GM21737 (cell line): ENCODE results near the gene SLC1A3.

Experiments used
- ATAC-seq: cut with Tn5 transposase; IDR thresholded peaks from one replicate; pipeline ENCODE4 v1.9.1; 2021; ENCODE audit warnings: mild to moderate bottlenecking, moderate library complexity; ENCODE audit not compliant: unreplicated experiment

SLC1A3 gene

DNA sequence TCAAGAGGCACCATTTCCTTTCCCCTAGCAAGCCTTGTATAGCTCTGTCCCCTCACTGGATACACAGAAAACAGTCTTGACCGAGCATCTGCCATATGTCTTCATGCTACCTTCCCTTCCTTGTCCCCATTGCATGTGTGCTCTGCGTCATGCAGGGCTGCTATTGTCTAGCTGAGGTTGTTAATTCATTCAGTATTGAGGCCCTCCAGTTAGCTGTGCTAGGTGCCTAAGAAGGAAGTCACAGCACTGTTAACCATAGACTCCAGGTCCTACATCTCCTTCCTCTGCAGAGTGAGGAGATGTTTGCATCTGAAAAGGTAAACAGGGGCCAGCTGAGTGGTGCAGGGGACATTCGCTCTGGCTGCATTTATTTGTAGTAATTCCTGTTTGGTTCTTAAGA lies 48.2 kb downstream of the SLC1A3 start:
- ATAC-seq: no peak

DNA sequence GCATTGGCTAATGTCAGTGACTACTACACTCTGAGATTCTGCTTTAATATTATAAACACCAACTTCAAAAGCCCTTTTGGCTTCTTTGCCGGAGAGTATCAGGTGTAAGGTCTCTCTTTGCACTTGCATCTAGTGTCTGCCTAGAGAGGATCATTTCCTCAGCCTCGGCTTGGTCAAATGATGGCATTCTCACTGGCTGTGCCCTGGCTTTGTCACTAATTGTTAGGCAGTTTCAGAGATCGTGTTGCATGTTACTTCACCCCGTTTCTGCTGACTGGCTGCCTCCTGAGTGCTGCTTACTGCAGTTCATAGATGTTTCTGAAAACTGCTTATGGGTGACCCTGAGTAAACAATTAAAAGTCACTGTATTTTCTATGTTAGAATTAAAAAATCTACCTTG lies 48.8 kb downstream of the SLC1A3 start:
- no peak for ATAC-seq

DNA sequence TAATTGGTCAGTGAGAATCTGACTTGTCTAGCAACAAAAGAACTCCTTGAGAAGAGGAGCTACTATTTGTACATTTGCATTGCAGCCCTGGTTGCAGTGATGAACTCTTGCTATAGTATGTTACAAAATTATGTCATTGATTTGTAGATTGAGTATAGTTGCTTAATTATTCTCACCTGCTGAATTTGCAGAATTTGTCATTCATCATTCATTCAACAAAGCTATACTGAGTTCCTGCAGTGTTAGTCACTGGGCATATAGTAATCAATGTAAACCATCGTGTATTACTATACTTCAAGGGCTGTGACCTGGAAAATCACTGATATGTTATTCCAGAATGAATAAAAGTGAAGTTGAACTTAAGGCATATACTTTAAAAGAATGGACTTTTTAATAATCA lies 50.1 kb downstream of the SLC1A3 start:
- ATAC-seq: no peak

DNA sequence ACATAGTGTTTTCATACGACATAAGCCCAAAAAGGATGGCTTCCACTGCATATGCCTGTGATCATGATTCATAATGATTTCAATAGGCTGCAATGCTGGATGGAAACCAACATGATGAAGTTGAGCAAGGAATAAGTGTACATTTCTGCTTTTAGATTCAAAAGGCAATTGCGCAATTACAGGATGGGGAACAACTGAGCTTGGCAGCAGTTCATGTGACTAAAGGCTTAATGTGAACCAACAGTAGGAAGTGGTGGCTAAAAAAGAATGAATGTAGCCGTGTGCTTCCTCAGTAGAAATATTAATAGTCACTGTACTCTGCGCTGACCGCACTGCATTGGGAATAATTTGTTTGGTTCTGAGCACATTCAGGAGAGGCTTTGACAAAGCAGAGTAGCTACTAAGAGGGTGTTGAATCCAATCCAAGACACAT lies 51.2 kb downstream of the SLC1A3 start:
- ATAC-seq: no peak

DNA sequence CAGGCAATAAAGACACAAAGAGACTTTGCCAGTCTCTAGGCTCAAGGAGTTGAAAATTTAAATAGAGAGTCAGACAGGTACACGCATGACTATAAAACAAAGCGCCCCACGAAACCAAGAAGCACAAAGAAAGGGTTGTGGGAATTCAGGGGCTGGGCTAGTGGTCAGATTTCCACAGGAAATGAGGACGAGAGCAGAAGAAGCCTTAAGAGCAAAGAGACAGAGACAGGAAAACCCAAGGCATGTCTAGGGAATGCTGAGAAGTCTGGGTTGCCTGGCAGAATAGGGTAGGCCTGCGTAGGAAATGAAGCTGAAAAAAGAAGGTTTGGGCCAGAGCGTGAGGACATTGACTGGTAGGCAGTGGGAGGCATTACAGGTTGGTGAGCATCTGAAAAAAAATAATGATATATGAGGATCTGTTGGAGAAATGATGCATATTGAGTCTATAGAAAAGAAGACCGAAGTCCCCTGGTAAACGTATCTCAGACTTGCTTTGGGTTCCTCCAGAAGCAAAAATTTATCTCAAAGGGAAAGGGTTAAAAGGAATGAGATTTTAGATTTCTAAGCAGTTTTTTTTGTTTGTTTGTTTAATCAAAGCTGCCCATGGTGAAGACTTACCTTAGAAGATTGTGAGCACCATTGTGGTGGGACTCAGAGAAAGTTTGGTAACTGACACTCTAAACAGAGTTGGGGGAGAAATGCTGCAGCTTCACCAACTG lies 51.8 kb downstream of the SLC1A3 start:
- no peak for ATAC-seq

DNA sequence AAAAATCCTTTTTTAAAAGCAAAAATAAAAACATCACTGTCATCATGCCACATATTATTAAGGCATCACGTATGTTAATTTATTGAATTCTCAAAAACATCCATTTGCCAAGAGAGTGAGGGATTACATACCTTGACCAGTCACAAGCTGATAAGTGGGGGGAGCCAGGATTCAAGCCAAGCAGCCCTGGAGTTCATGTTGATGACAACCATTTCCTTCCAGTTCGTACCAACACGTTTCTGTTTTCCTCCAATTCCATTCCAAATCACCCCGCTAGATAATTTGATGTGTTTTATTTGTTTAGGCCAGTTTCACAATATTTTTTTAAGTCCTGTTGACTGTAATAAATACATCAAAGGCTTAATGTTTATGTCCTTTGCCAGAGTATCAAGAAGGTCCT lies 53.0 kb downstream of the SLC1A3 start:
- ATAC-seq: no peak

DNA sequence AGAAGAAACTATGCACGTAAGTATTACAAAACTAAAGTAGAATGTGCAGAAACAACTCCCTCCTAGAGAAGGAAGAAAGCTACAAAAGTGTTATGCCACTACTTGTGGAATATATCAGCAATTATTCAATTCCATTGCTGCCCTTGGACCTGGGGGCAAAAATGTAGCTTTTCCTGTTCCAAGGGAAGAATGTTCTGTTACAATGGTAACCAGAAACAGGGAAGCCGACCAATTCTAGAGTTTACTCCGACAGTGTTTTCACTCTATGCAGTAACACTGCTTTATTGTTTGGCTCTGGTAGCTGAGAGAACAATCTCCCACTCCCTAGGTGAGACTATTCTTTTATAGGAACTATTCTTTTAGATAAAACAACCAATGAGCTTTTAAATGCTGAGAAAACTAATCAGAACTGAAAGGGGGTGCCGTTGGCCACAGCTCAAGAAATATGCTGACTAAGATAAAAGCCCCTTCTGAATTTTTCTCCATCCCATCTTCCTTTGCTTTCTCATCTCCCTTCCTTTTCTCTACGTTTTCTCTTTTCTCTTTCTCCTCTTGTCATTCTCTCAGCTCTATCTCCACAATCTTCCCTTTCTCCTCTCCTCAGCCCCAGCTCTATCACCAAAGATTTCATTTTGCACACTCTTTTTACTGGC lies 54.1 kb downstream of the SLC1A3 start:
- no peak for ATAC-seq

DNA sequence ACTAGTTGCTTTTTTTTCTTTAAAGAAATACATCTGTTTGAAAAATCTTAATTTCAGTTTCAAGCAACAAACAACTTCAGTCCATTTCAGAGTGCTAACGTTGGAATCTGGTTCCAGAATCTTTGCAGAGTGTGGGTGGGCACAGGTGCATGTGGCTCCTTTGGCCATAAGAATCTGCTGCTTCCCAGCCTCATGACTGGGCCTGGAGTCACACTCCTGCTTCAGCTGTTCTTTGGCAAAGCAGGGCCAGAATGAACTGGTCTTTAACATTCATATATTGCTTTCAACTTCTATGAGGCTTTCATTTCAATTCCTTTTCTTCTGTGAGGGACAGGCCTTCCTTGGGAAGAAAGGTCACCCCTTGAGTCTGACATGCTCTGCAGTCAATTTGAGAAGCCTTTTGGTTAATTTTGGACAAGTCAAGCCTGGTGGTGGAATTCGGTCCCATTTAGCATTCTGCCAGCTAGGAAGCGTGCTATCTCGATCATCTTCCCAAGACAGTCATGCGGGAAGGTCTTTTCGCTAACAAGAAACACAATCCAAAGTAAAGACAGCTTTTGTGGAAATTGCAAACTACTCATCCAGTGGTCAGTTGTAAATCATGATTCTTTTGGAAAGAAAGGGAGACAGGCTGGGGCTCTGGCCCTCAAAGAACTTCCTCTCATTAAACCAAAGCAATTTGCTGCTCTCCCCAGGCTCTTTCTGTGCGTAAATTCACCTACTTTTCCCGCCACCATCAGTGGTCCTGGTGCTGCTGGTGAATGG lies 55.2 kb downstream of the SLC1A3 start:
- ATAC-seq: no peak

DNA sequence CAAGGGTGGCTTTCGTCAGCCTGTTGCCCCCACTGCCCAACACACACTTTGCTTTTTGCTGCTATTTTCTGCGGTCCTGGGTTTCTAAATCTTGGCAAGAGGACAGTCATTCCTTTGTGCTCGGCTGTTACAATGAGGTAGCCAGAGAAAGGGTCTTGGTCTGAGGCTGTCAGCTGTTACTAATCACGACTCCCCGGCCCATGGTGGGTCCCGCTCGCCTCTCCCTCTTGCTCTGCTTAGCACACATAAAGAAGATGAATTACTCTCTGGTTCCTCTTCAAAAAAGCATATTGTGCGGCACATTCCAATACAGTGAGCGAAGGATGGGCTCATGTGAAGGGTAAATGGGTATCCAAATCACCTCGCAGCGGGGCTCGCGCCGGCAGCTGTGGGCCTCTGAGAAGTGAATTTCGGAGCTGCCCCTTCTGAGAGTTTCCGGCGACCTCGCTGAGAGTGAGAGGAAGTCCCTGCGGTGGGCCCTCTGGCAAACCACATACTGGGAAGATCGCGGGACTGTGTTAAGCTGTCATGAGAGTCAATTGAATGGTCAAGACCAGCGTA lies 56.0 kb downstream of the SLC1A3 start:
- ATAC-seq: no peak

DNA sequence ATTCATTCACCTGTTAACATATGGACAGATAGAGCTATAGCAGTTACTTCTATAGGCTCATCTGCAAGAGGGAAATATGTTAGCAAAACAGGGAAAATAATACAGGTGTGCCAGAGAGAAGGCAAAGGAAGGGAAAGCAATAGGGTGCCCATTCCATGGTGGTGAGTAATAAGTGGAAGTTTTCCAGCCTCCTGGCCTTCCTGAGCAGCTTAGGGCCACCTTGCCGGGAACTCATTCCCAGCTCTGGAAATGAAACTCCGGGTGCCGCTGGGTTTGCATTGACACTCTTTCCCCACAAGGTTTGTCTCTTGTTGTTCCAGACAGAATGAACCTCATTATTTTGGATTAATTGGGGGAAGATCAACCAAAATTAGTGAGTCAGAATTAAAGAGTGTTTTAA lies 58.4 kb downstream of the SLC1A3 start:
- no peak for ATAC-seq

DNA sequence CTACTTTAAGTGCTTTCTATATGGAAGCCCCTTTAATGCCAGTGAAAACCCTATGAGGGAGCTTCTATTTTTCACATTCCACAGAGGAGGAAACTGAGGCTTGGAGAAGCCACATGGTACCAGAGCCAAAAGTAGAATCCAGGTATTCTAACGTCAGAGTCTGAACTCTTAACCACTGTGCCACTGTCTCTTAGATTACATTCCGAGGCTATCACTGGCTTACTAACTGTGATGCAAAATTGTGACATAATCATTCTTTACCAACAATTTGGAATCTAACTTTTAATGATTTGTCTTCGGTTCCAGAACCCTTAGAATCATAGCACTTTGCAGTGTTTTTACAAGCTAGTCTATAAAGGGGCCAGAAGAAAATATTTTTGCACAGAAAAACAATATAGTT lies 59.2 kb downstream of the SLC1A3 start:
- no peak for ATAC-seq

DNA sequence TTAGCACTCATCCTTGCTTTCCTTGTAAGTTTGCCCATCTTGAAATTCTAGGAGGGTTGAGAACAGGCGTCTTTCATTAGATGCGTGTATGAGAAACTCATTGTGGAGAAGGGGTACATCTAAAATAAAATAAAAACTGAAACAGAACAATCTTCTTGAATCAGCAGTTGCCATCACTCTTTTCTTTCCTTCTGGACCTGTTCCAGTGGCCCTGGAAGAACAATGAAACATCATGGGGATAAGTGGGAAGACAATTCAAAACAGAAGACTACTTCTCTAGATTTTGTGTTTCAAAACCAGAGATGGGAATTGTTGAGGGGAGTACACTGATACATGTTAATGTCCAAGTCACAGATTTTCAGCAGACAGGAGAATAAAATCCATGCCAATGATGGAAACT lies 59.9 kb downstream of the SLC1A3 start:
- no peak for ATAC-seq

DNA sequence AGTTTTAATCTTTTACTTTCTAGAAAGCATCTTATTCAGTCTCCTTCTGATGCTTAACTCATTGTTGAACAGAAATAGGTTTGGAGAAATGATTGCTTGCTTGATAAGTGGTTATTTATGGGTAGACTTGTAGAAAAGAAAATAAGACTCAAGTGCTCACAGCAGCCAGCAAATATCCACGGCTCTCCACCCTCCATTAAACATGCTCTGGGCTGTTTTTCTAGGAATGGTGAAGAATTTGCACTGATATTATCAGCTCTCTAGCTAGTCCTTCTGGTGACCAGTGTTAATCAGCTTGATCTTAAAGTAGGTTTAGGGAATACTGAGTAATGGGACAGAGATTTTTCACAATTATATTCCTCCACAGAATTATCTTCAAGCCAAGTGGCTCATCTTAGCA lies 60.6 kb downstream of the SLC1A3 start:
- no peak for ATAC-seq

DNA sequence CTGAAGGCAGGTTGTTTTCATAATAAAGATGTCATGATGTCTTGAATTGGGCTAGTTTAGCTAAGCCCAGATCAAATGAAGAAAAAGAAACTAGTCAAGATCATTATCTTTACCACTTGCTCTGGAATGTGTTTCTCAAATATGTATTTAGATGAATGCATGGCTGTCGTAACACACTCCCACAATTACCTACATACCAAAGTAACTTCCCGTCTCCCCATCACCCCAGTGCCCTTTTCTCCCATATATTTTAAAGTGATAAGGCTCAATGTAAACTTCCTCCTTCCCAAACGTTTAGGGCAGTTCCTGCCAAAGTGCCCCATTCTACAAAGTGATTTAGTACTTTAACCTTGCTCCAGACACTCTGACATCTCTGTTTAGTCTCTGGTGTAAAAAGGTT lies 61.4 kb downstream of the SLC1A3 start:
- no peak for ATAC-seq

DNA sequence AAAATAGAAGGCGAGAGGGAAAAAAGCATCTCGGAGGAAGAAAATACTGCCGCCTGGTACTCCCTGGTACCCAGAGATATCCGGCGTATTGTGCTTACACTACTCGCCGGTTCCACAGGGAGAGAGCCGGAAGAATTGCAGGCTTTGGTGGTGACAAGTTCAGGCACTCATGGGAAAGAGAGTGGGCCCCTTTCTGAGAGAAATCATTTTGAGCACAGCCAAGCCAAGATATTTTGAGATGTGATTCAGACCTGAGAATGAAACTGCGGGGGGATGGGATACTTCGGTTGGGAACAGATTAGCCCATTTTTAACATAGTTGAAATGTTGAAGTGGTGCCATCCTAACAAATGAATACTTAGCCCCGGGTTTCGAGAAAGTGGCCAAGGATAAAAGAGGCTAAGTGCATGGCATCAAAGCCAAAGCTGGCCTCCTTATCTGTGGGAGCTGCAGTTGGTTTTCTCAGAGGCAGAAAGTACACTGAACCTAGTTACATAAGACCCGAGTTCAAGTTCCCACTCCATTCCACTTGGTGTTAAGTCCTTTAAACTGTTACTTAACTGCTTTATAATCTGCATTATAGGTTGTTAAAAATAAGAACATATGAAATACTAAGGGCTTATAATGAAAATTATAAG lies 62.7 kb downstream of the SLC1A3 start:
- no peak for ATAC-seq

DNA sequence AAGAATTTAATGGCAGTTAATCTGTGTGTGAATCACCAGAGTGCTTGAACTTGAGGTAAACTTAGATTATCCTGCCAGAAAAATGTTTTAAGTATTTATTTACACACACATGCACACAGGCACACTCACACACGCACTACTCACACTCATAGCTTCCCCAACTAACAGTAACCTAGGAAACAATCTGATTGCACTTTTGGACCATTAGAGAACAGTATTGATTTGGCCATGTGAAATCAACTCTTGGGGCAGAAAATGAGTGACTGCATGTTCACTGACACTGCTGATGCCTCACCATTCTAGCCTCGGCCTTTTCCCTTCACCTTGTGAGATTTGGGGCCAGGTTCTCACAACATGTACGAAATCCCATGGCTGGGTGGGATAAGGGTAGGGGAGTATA lies 64.1 kb downstream of the SLC1A3 start:
- ATAC-seq: no peak

DNA sequence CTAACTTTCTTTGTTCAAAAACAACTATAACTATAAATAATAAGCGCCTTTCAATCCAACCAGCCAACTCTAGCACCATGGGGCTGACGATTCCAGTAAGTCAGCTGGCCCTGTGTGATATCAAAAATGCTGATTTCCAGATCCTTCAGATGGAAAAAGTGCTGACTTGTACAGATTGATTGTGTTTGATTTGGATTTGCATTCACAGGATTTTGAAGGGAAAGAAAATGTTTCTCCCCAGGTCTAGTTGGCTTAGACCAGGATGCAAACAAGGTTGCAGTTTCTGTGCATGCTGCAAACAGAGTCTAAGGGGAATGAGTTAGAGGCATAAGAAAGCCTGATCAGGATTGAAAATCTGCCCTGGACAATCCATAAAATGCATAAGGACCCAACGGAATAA lies 68.9 kb downstream of the SLC1A3 start:
- no peak for ATAC-seq

DNA sequence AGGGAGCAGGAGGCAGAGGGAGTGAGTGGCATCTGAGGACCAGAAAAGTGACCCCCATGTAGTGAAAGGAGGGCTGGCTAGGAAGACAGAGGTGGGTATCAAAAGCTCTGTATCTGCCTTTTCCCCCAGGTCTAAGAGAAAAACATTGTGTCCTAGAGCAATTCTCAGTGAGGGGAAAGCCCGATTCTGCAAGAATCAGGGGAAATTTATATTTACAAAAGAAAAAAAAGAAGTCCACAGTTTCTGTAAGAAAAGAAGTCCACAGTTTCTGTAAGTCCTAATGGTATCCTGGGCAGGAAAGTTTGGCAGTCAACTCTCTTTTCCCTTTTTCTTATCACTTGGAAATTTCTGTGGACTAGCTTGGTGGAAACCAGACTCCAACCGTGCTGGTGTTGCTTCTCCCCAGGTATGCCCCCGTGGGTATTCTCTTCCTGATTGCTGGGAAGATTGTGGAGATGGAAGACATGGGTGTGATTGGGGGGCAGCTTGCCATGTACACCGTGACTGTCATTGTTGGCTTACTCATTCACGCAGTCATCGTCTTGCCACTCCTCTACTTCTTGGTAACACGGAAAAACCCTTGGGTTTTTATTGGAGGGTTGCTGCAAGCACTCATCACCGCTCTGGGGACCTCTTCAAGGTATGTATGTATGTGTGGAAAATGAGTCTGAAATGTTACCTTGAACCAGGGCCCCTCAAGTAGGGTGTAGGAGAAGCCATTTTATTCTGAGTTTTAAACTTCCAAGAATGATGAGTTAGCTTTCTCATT lies 73.0 kb downstream of the SLC1A3 start:
- ATAC-seq: no peak

DNA sequence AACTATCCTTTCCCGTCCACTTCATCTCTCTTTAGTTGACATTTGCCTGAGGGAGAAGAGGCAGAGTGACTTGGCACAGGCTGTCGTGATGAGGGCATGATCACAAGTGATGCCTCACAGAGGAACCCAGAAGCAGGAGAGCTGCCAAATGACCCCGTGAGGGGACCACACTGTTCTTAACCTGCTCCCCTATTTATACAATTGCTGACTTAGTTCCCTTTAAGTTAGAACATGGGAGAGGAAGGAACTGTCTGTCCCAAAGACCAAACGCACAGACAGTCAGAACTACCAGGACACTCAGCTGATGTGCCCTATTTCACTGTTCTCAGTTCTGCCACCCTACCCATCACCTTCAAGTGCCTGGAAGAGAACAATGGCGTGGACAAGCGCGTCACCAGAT lies 73.7 kb downstream of the SLC1A3 start:
- no peak for ATAC-seq

DNA sequence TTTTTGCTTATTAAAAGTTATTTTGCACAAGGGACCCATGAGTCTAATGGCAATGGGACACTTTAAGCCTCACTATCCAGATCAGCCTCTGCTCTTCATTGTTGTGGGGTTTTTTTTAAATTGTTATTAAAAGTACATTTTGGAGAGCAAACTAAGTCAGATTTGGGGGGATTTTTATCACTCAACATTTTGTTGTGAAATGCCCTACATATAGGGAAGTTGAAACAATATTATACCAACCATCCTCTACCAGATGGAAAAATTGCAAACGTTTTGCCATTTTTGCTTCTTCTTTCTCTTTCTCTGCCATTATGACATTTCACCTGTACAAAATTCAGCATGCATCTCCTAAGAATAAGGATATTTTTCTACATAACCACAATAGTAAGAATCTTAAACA lies 75.3 kb downstream of the SLC1A3 start:
- ATAC-seq: no peak

DNA sequence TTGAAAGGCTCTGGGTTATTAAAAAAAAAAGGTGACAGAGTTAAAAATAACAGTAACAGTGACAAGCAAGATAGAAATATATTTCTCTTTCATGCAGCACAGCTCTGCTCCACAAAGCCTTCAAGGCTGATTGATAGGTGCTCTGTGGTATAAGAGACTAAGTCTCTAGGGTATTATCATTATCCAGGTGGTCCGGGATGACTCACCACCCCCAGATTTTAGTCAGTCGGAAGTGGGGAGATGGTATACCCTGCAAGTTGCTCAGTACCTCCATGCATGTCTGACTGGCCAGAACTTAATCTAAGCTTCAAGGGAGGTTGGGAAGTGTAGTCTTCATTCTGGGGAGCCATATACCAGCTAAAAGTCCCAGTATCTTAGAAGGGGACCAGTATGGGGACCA lies 76.1 kb downstream of the SLC1A3 start:
- ATAC-seq: no peak
